DND-41 (cell line): ENCODE results near the gene MTX1.

Experiments used
- ATAC-seq: fragments of 200-7000 bp; cut with Tn5 transposase; 3 replicates; pipeline ENCODE4 v1.9.1; 2021; ENCODE audit warnings: low read depth; ENCODE audit not compliant: insufficient read depth
- DNase-seq: peaks from one replicate; pipeline ENCODE4 v3.0.0-alpha.2; 2020
- H2AFZ ChIP-seq: 2 replicates; pipeline ENCODE4 v1.6.0; 2012; ENCODE audit warnings: low read depth, low read length
- H3K27ac ChIP-seq: 2 replicates; pipeline ENCODE4 v1.5.1; 2012; ENCODE audit warnings: low read length, inconsistent platforms
- H3K27me3 ChIP-seq: fragments of 200-600 bp; sonication (generic); 2 replicates; pipeline ENCODE4 v1.6.0; 2012; ENCODE audit warnings: low read length, mild to moderate bottlenecking, inconsistent platforms; ENCODE audit not compliant: insufficient read depth, poor library complexity
- H3K36me3 ChIP-seq: 2 replicates; pipeline ENCODE4 v1.5.1; 2012; ENCODE audit warnings: low read length, inconsistent platforms; ENCODE audit not compliant: insufficient read depth
- H3K4me1 ChIP-seq: 2 replicates; pipeline ENCODE4 v1.5.1; 2012; ENCODE audit warnings: mild to moderate bottlenecking, low read length; ENCODE audit not compliant: insufficient read depth
- H3K4me2 ChIP-seq: 2 replicates; pipeline ENCODE4 v1.6.0; 2012; ENCODE audit warnings: mild to moderate bottlenecking, moderate library complexity, low read length, inconsistent platforms; ENCODE audit not compliant: insufficient read depth
- H3K4me3 ChIP-seq, 2 experiments: fragments of 200-600 bp in 1 of 2; shearing (Covaris generic) in 1 of 2; 2 replicates each; pipeline ENCODE4 v1.5.1; 2012 to 2016; ENCODE audit warnings: inconsistent platforms in 2 of 2, low read length in 2 of 2, mild to moderate bottlenecking in 2 of 2, low read depth in 1 of 2, moderate library complexity in 1 of 2
- H3K79me2 ChIP-seq: 2 replicates; pipeline ENCODE4 v1.6.0; 2012; ENCODE audit warnings: low read length, inconsistent platforms; ENCODE audit not compliant: insufficient read depth
- H3K9ac ChIP-seq: 2 replicates; pipeline ENCODE4 v1.6.0; 2012; ENCODE audit warnings: low read depth, mild to moderate bottlenecking, inconsistent platforms, low read length, moderate library complexity
- H3K9me3 ChIP-seq: 2 replicates; pipeline ENCODE4 v1.5.1; 2012; ENCODE audit warnings: low read length, moderate library complexity, mild to moderate bottlenecking, inconsistent platforms; ENCODE audit not compliant: insufficient read depth, severe bottlenecking
- H4K20me1 ChIP-seq: 2 replicates; pipeline ENCODE4 v1.6.0; 2012; ENCODE audit warnings: low read length; ENCODE audit not compliant: insufficient read depth
- CTCF ChIP-seq: IDR thresholded peaks from 2 replicates; pipeline ENCODE4 v1.5.1; 2012; ENCODE audit warnings: borderline replicate concordance, low read length, moderate library complexity, mild to moderate bottlenecking; ENCODE audit not compliant: poor library complexity, severe bottlenecking; ENCODE audit errors: extremely low read depth
- EZH2 ChIP-seq: IDR thresholded peaks from 3 replicates; pipeline ENCODE4 v1.6.1; 2012; ENCODE audit warnings: borderline replicate concordance, low read depth, mild to moderate bottlenecking, moderate library complexity, low read length, inconsistent platforms; ENCODE audit not compliant: severe bottlenecking

MTX1 gene

GRCh38 chr1:155170806-155171205 is 37.7 kb upstream of the MTX1 start:
- ATAC-seq, result no peak

GRCh38 chr1:155171836-155172731 is 36.4 kb upstream of the MTX1 start:
- Histone ChIP-seq H3K27me3 (no peaks in the 10 kb centered on the region), H3K27ac (peak overlapping the region; percentile 93), H3K9ac (peak overlapping the region; percentile 86), H3K4me2 (peak overlapping the region; percentile 81), H3K9me3 (no peaks in the 10 kb centered on the region), H3K4me1 (peaks cover 57% of the 10 kb centered on the region), H4K20me1 (peaks cover 3% of the 10 kb centered on the region; the same call in 1 of the 2 replicates), H3K4me3 (peak overlapping the region; percentile 42 to 79; a peak in 3 of 4 replicates), H3K79me2 (peaks cover 19% of the 10 kb centered on the region), H3K36me3 (peaks cover 25% of the 10 kb centered on the region), H2AFZ (peak overlapping the region; percentile 88)
- no peak for TF ChIP-seq EZH2
- no peak for TF ChIP-seq CTCF
- peak; percentile 1 for DNase-seq
- ATAC-seq, result peak; percentile 58

More at GRCh38 chr1:155170806-155171205, 37.7 kb upstream of the MTX1 start:
- H3K36me3 ChIP-seq, result peaks cover 23% of the 10 kb centered on the region
- no peak overlapping the region for H3K9ac ChIP-seq
- peak; percentile 3 for DNase-seq
- no peaks in the 10 kb centered on the region for H3K27me3 ChIP-seq
- H2AFZ ChIP-seq, result no peak overlapping the region
- H3K4me2 ChIP-seq, result no peak overlapping the region
- peaks cover 53% of the 10 kb centered on the region for H3K4me1 ChIP-seq
- no peak for TF ChIP-seq CTCF
- TF ChIP-seq EZH2, result no peak
- H3K9me3 ChIP-seq, result no peaks in the 10 kb centered on the region
- peaks cover 3% of the 10 kb centered on the region; the same call in 1 of the 2 replicates for H4K20me1 ChIP-seq
- H3K27ac ChIP-seq, result no peak overlapping the region
- no peak overlapping the region for H3K4me3 ChIP-seq
- H3K79me2 ChIP-seq, result peaks cover 19% of the 10 kb centered on the region

GRCh38 chr1:155172732-155173477 is 35.6 kb upstream of the MTX1 start, which contains the start of gene KRTCAP2:
Gene KRTCAP2, minus strand, starts transcription at chr1:155173304. Its CDS starts 80 bp downstream, at chr1:155173224.
- peak within 1 kb of the TSS; percentile 88 for H2AFZ ChIP-seq
- H3K9me3 ChIP-seq, result no peaks in the 10 kb centered on the region
- ATAC-seq, result peak; percentile 70
- H4K20me1 ChIP-seq, result no peaks in the 10 kb centered on the region; the same call in 1 of the 2 replicates
- H3K4me1 ChIP-seq, result peaks cover 54% of the 10 kb centered on the region
- TF ChIP-seq CTCF, result peak; percentile 99
- TF ChIP-seq EZH2, result no peak
- peak within 1 kb of the TSS; percentile 81 for H3K4me2 ChIP-seq
- H3K79me2 ChIP-seq, result peaks cover 19% of the 10 kb centered on the region
- peak; percentile 94 for DNase-seq
- H3K27ac ChIP-seq, result peak within 1 kb of the TSS; percentile 93
- peak within 1 kb of the TSS; percentile 42 to 79; a peak in 3 of 4 replicates for H3K4me3 ChIP-seq
- peaks cover 31% of the 10 kb centered on the region for H3K36me3 ChIP-seq
- no peaks in the 10 kb centered on the region for H3K27me3 ChIP-seq
- H3K9ac ChIP-seq, result peak within 1 kb of the TSS; percentile 86
